Measurements from ENCODE around the gene PANX3.

The PANX3 gene

DNA sequence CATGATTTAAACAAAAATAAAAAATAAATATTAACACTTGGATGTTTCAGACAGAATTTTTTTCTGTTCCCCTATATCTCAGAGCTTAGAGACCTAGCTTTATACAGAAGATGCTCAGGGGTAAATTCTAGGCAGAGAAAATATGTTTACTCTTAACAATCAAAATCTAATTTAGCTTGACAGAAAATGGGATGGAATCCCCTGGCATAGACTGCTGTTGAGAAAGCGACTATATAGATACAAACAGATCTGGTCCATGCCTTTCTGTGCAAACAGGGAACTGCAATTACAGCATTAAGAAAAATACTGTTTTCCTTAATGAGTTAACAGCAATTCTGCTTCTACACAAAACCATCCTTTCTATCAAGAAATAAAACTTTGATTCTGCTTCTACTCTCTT lies 47.8 kb downstream of the PANX3 start:
- no peak for DNase-seq (ENCODE audit: low spot score)

DNA sequence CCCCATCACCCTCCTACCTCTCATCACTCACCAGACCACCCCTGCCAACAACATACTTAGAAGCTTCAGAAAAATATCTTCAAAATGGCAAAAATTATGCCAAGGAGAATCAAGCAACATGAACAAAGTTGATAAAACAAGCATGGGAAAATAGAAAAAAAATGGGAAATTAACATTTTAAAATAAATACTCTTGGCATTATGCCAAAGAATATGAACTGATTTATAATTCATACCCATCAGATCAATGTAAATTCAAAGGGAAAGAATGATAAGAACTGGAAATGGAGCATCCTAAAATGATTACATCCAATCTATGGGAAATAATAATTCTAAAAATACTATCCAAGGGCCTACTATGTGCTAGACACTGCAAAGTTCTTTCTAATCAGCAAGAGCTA lies 50.3 kb downstream of the PANX3 start:
- DNase-seq (ENCODE audit: low spot score): no peak

DNA sequence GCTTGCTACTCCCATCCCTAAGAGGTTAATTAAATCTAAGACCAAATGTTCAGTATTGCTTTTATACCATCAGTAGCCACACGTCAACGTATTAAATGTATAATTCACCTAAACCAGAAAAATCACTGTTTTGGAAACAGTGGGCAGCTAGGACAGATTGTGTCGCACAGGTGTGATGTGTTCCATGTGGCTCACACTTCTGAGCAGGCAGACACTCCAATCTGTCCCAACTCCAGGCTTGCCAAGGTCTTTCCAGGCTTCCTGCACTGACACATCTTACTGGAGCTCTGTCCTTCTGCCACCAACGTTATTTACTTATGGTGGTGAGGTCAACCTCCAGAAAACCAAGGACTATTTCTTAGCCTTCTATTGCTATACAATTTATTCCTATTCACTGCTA lies 50.9 kb downstream of the PANX3 start:
- no peak for DNase-seq (ENCODE audit: low spot score)

DNA sequence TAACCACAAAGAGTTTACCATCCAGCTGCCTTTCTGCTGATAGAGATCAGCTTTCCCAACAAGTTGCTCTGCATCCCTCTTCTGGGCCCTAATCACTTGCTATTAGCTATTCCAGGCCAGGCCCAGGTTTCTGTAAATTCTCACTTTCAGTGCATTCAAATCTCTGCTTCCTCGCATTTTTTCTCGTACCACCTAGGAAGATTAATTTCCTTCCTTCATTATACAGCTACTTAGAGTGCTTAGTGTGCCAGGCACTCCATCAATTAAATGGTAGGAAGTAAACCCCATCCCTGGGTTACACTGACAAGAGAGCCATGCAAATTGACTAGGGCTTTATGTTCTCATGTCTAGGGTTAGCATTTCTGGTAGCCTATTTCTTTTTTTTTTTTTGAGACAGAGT lies 52.6 kb downstream of the PANX3 start:
- DNase-seq (ENCODE audit: low spot score): no peak

DNA sequence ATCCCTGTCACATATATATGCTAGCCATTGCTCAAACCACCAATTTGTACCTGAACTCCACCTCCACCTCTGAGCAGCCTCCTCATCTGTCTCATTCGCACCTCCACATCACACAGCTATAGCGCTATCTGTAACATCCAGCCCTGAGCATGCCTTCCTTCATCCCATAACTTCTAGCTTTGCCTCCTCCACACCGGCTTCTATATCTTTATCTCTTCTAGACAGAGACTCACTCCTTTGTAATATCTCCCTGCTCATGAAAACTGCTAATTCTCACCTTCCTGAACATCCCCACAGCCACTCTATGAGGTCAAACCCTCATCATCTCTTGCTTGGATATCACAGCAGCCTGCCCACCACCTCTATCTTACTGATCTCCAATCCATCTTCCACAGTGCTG lies 56.4 kb downstream of the PANX3 start:
- no peak for DNase-seq (ENCODE audit: low spot score)

DNA sequence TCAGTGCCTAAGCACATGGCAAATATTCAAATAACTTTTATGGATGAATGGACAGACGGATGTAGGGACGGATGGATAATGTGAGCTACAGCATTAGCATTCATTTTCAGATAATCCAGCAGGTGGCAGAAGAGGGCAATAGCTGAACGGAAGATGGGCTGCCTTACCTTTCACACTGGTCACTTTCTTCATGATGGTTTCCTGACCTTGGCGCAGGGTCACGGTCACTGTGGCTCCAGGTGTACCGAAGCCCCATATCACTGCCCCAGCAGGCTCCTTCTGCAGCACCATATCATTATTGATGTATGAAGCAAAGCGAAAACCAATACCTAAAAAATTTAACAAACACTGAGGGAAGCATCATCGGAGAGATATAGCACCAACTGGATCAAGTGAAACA lies 58.0 kb downstream of the PANX3 start:
- peak; percentile 59 for DNase-seq (ENCODE audit: low spot score)

All from activated CD4-positive, alpha-beta T cell treated with anti-CD3 and anti-CD28 coated beads, Interleukin-2, Interleukin-4, amounts not matched to agents 100 ng/mL and 50 ng/mL, durations not matched to agents 16 hours and 8 hours (primary cell).